ENCODE data around the gene GMIP.

DNA sequence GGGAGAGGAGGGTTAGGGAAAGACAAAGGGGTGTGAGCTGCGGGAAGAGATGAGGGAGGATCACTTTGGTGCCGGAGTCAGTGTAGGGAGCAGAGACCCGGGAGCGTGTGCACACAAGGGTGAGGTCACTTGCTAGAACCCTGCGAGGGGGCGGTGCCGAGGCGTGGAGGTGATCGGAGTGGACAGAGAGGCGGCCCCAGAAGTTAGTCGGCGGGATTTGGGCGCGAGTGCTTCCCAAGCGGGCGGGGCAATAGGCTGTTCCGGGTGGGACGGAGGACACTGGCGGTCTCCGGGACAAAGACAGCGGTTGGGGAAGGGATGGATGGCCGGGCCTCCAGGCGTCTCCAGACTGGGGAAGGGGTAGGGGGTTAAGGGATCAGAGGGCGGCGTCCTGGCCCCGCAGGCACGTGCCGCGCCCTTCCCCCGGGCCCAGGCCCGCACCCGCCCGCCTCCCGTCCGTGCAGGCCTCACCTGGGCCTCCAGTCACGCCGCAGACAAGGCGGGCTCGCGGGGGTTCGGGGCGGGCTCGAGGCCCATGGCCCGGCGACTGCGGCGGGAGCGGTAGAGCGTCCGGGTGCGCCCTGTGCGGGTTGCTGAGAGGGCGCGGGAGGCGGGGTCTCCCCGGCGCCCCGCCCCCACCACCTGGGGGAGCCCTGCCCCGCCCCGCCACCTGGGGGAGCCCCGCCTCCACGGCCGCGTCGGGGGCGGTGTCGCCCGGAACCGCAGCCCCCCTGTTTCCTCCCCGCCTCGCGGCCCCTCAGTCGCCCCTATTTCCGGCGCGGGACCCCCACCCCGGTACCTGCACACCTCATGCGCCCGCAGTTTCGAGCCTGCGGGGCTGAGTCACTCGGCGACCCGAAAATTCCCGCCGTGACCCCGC is 15.6 kb downstream of the GMIP start, which contains the start of gene LPAR2:
- TF ChIP-seq, protein P1, sequence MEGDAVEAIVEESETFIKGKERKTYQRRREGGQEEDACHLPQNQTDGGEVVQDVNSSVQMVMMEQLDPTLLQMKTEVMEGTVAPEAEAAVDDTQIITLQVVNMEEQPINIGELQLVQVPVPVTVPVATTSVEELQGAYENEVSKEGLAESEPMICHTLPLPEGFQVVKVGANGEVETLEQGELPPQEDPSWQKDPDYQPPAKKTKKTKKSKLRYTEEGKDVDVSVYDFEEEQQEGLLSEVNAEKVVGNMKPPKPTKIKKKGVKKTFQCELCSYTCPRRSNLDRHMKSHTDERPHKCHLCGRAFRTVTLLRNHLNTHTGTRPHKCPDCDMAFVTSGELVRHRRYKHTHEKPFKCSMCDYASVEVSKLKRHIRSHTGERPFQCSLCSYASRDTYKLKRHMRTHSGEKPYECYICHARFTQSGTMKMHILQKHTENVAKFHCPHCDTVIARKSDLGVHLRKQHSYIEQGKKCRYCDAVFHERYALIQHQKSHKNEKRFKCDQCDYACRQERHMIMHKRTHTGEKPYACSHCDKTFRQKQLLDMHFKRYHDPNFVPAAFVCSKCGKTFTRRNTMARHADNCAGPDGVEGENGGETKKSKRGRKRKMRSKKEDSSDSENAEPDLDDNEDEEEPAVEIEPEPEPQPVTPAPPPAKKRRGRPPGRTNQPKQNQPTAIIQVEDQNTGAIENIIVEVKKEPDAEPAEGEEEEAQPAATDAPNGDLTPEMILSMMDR (IDR thresholded peaks at IDR 0.05), result no peak
- TF ChIP-seq POLR2A (IDR thresholded peaks at IDR 0.05), result no peak
